ENCODE measurements around the gene PRSS12.
A peak's percentile ranks its signal among the peaks of the same experiment; 100 is the strongest.

PRSS12 gene

DNA sequence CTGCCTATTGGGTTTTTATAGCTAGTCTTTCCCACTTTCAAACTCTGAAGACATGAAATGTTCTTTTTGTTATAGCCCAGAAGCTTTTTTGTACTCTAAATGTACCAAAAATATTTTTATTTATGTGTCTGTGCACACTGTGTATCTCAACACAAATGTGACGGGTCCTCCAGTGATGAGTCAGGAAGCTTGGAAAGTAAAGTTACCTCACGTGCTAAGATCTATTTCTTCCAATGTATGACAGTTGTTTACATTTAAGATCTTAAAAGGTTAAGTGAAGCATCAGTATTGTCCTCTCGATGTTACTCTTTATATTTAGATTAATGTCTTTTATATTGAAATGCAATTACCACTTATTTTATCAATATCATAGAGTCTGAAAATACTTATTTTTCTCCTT, 29.1 kb upstream of the PRSS12 start (continued):
- TF ChIP-seq, protein P1, sequence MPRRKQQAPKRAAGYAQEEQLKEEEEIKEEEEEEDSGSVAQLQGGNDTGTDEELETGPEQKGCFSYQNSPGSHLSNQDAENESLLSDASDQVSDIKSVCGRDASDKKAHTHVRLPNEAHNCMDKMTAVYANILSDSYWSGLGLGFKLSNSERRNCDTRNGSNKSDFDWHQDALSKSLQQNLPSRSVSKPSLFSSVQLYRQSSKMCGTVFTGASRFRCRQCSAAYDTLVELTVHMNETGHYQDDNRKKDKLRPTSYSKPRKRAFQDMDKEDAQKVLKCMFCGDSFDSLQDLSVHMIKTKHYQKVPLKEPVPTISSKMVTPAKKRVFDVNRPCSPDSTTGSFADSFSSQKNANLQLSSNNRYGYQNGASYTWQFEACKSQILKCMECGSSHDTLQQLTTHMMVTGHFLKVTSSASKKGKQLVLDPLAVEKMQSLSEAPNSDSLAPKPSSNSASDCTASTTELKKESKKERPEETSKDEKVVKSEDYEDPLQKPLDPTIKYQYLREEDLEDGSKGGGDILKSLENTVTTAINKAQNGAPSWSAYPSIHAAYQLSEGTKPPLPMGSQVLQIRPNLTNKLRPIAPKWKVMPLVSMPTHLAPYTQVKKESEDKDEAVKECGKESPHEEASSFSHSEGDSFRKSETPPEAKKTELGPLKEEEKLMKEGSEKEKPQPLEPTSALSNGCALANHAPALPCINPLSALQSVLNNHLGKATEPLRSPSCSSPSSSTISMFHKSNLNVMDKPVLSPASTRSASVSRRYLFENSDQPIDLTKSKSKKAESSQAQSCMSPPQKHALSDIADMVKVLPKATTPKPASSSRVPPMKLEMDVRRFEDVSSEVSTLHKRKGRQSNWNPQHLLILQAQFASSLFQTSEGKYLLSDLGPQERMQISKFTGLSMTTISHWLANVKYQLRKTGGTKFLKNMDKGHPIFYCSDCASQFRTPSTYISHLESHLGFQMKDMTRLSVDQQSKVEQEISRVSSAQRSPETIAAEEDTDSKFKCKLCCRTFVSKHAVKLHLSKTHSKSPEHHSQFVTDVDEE (CRISPR knock-in tag; IDR thresholded peaks at IDR 0.05) = no peak
- no peak for TF ChIP-seq ISL1 (CRISPR knock-in tag; IDR thresholded peaks at IDR 0.05)

DNA sequence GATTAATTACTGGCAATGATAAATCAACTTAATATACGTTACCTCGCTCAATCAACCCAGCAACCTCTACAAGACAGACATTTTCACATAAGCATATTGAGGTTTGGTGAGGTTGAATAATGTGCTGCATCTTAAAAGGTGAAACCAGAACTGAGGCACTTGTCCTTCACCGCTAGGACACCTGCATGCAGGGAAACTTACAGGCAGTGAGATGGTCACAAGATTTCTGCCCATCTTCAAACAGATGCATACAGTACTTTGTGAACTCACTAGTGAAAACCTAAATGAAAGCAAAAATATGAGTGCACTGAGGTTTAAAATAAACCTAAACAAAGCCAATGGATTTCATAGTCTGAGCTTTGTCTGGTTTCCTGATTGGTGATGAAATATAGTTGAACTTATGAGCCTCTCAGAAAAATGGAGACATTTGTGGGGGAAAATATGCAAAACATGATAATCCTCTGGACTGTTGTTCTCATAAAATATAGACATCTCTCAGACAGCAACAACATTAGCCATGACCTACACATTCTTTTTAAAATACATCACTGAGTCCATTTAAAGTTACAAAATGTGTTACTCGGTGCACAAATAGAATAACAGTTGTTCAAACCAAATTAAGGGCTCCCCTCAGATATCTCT, 20.9 kb upstream of the PRSS12 start:
- TF ChIP-seq, protein P2, sequence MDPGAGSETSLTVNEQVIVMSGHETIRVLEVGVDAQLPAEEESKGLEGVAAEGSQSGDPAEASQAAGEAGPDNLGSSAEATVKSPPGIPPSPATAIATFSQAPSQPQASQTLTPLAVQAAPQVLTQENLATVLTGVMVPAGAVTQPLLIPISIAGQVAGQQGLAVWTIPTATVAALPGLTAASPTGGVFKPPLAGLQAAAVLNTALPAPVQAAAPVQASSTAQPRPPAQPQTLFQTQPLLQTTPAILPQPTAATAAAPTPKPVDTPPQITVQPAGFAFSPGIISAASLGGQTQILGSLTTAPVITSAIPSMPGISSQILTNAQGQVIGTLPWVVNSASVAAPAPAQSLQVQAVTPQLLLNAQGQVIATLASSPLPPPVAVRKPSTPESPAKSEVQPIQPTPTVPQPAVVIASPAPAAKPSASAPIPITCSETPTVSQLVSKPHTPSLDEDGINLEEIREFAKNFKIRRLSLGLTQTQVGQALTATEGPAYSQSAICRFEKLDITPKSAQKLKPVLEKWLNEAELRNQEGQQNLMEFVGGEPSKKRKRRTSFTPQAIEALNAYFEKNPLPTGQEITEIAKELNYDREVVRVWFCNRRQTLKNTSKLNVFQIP (CRISPR knock-in tag; IDR thresholded peaks at IDR 0.05; ENCODE audit: borderline replicate concordance, low read depth) = no peak
- TF ChIP-seq SNAI2 (CRISPR knock-in tag; IDR thresholded peaks at IDR 0.05) = no peak
- TF ChIP-seq OSR1 (CRISPR knock-in tag; IDR thresholded peaks at IDR 0.05) = no peak
- TF ChIP-seq ZNF565 (CRISPR knock-in tag; conservative IDR thresholded peaks at IDR 0.05; ENCODE audit: low read depth) = no peak
- TF ChIP-seq, protein P3, sequence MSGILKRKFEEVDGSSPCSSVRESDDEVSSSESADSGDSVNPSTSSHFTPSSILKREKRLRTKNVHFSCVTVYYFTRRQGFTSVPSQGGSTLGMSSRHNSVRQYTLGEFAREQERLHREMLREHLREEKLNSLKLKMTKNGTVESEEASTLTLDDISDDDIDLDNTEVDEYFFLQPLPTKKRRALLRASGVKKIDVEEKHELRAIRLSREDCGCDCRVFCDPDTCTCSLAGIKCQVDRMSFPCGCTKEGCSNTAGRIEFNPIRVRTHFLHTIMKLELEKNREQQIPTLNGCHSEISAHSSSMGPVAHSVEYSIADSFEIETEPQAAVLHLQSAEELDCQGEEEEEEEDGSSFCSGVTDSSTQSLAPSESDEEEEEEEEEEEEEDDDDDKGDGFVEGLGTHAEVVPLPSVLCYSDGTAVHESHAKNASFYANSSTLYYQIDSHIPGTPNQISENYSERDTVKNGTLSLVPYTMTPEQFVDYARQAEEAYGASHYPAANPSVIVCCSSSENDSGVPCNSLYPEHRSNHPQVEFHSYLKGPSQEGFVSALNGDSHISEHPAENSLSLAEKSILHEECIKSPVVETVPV (CRISPR knock-in tag; IDR thresholded peaks at IDR 0.05) = no peak
- TF ChIP-seq ZNF8 (CRISPR knock-in tag; IDR thresholded peaks at IDR 0.05) = no peak
- no peak for TF ChIP-seq ZFP30 (CRISPR knock-in tag; IDR thresholded peaks at IDR 0.05)
- no peak for TF ChIP-seq ARNTL (CRISPR knock-in tag; IDR thresholded peaks at IDR 0.05; ENCODE audit: borderline replicate concordance, low read depth)
- TF ChIP-seq, protein P4, sequence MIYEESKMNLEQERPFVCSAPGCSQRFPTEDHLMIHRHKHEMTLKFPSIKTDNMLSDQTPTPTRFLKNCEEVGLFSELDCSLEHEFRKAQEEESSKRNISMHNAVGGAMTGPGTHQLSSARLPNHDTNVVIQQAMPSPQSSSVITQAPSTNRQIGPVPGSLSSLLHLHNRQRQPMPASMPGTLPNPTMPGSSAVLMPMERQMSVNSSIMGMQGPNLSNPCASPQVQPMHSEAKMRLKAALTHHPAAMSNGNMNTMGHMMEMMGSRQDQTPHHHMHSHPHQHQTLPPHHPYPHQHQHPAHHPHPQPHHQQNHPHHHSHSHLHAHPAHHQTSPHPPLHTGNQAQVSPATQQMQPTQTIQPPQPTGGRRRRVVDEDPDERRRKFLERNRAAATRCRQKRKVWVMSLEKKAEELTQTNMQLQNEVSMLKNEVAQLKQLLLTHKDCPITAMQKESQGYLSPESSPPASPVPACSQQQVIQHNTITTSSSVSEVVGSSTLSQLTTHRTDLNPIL (CRISPR knock-in tag; IDR thresholded peaks at IDR 0.05; ENCODE audit: low read depth) = no peak
- no peak for TF ChIP-seq ESRRG (CRISPR knock-in tag; IDR thresholded peaks at IDR 0.05)
- TF ChIP-seq TOX (CRISPR knock-in tag; IDR thresholded peaks at IDR 0.05; ENCODE audit: borderline replicate concordance) = no peak
- no peak for TF ChIP-seq BACH2 (CRISPR knock-in tag; IDR thresholded peaks at IDR 0.05; ENCODE audit: borderline replicate concordance)
- TF ChIP-seq ZFP3 (CRISPR knock-in tag; IDR thresholded peaks at IDR 0.05) = no peak
- no peak for TF ChIP-seq ISL1 (CRISPR knock-in tag; IDR thresholded peaks at IDR 0.05)
- no peak for TF ChIP-seq ZNF70 (CRISPR knock-in tag; IDR thresholded peaks at IDR 0.05)
- no peak for TF ChIP-seq PPARA (CRISPR knock-in tag; IDR thresholded peaks at IDR 0.05; ENCODE audit: borderline replicate concordance)
- no peak for TF ChIP-seq GLIS3 (CRISPR knock-in tag; IDR thresholded peaks at IDR 0.05)
- no peak for TF ChIP-seq ZC3H10 (CRISPR knock-in tag; IDR thresholded peaks at IDR 0.05)
- TF ChIP-seq, protein P5, sequence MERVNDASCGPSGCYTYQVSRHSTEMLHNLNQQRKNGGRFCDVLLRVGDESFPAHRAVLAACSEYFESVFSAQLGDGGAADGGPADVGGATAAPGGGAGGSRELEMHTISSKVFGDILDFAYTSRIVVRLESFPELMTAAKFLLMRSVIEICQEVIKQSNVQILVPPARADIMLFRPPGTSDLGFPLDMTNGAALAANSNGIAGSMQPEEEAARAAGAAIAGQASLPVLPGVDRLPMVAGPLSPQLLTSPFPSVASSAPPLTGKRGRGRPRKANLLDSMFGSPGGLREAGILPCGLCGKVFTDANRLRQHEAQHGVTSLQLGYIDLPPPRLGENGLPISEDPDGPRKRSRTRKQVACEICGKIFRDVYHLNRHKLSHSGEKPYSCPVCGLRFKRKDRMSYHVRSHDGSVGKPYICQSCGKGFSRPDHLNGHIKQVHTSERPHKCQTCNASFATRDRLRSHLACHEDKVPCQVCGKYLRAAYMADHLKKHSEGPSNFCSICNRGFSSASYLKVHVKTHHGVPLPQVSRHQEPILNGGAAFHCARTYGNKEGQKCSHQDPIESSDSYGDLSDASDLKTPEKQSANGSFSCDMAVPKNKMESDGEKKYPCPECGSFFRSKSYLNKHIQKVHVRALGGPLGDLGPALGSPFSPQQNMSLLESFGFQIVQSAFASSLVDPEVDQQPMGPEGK (CRISPR knock-in tag; IDR thresholded peaks at IDR 0.05; ENCODE audit: borderline replicate concordance) = no peak
- peak; percentile 67 for ATAC-seq

DNA sequence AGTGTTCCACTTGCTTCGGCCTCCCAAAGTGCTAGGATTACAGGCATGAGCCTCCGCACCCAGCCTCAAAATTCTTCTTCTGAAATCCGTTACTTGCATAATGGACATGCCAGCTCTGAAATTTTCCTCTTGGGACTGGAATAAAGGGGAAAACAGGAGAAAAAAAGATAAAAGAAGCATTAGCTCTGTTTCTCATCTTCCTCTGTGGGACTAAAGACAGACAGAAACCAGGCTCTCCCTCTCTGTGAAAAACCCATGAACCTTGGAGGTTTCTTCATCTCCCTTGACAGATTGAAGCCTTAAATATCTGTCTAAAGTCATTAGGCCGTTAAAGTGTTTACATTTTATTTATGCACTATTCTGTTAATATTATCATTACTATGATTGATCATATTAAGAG, 19.4 kb upstream of the PRSS12 start:
- no peak for TF ChIP-seq ESRRG (CRISPR knock-in tag; IDR thresholded peaks at IDR 0.05)
- TF ChIP-seq GLIS3 (CRISPR knock-in tag; IDR thresholded peaks at IDR 0.05) = no peak
- no peak for TF ChIP-seq RARB (CRISPR knock-in tag; IDR thresholded peaks at IDR 0.05)
- no peak for TF ChIP-seq BACH2 (CRISPR knock-in tag; IDR thresholded peaks at IDR 0.05; ENCODE audit: borderline replicate concordance)
- no peak for TF ChIP-seq ZC3H10 (CRISPR knock-in tag; IDR thresholded peaks at IDR 0.05)
- no peak for TF ChIP-seq ZFP30 (CRISPR knock-in tag; IDR thresholded peaks at IDR 0.05)
- TF ChIP-seq PPARA (CRISPR knock-in tag; IDR thresholded peaks at IDR 0.05; ENCODE audit: borderline replicate concordance) = no peak
- no peak for TF ChIP-seq ARNTL (CRISPR knock-in tag; IDR thresholded peaks at IDR 0.05; ENCODE audit: borderline replicate concordance, low read depth)
- TF ChIP-seq, protein P2 (CRISPR knock-in tag; IDR thresholded peaks at IDR 0.05; ENCODE audit: borderline replicate concordance, low read depth) = no peak
- ATAC-seq = no peak
